Panc1 (cell line): ENCODE data around the gene PTPRO.

Experiments used
- POLR2AphosphoS5 ChIP-seq: IDR thresholded peaks from 2 replicates; pipeline ENCODE4 v1.6.1; 2012; ENCODE audit warnings: mild to moderate bottlenecking, low read depth, low read length, moderate library complexity
- TCF7L2 ChIP-seq: IDR thresholded peaks from 2 replicates; pipeline ENCODE4 v1.6.1; 2011; ENCODE audit warnings: mild to moderate bottlenecking, low read depth, low read length, inconsistent platforms
- TF ChIP-seq, protein P1 (sequence below): fragments of 450-650 bp; IDR thresholded peaks from 2 replicates; pipeline ENCODE4 v1.5.1; 2017; ENCODE audit warnings: mild to moderate bottlenecking
- TF ChIP-seq, protein P2 (sequence below), 2 experiments: IDR thresholded peaks; 2 replicates each; pipeline ENCODE4 v1.6.1; 2011 to 2012; ENCODE audit warnings: low read depth in 2 of 2, control low read depth in 1 of 2, low read length in 1 of 2, mild to moderate bottlenecking in 1 of 2, moderate library complexity in 1 of 2; ENCODE audit not compliant: insufficient read depth in 1 of 2

DNA sequence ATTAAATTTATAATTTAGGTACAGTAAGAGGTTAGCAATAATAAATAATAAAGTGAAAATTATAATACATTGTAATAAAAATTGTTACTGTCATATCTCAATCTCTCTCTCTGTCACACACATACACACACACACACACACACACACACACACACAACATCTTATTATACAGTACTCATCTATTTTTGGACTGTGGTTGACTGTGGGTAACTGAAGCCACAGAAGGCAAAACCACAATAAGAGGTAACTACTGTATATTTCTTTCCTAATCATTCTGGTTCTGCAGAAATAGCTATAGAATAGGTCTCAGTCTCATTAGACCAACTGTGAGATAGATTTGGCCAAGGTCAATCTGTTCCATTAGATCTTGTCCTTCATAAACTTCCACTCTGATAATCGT, 33.1 kb upstream of the PTPRO start:
- TF ChIP-seq, protein P1, sequence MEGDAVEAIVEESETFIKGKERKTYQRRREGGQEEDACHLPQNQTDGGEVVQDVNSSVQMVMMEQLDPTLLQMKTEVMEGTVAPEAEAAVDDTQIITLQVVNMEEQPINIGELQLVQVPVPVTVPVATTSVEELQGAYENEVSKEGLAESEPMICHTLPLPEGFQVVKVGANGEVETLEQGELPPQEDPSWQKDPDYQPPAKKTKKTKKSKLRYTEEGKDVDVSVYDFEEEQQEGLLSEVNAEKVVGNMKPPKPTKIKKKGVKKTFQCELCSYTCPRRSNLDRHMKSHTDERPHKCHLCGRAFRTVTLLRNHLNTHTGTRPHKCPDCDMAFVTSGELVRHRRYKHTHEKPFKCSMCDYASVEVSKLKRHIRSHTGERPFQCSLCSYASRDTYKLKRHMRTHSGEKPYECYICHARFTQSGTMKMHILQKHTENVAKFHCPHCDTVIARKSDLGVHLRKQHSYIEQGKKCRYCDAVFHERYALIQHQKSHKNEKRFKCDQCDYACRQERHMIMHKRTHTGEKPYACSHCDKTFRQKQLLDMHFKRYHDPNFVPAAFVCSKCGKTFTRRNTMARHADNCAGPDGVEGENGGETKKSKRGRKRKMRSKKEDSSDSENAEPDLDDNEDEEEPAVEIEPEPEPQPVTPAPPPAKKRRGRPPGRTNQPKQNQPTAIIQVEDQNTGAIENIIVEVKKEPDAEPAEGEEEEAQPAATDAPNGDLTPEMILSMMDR = no peak
- TF ChIP-seq, protein P2, sequence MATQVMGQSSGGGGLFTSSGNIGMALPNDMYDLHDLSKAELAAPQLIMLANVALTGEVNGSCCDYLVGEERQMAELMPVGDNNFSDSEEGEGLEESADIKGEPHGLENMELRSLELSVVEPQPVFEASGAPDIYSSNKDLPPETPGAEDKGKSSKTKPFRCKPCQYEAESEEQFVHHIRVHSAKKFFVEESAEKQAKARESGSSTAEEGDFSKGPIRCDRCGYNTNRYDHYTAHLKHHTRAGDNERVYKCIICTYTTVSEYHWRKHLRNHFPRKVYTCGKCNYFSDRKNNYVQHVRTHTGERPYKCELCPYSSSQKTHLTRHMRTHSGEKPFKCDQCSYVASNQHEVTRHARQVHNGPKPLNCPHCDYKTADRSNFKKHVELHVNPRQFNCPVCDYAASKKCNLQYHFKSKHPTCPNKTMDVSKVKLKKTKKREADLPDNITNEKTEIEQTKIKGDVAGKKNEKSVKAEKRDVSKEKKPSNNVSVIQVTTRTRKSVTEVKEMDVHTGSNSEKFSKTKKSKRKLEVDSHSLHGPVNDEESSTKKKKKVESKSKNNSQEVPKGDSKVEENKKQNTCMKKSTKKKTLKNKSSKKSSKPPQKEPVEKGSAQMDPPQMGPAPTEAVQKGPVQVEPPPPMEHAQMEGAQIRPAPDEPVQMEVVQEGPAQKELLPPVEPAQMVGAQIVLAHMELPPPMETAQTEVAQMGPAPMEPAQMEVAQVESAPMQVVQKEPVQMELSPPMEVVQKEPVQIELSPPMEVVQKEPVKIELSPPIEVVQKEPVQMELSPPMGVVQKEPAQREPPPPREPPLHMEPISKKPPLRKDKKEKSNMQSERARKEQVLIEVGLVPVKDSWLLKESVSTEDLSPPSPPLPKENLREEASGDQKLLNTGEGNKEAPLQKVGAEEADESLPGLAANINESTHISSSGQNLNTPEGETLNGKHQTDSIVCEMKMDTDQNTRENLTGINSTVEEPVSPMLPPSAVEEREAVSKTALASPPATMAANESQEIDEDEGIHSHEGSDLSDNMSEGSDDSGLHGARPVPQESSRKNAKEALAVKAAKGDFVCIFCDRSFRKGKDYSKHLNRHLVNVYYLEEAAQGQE (IDR thresholded peaks at IDR 0.05; ENCODE audit: insufficient read depth in 1 of 2, low read depth in 2 of 2, low read length in 1 of 2) = no peak
- TF ChIP-seq TCF7L2 (no peak), POLR2AphosphoS5 (no peak)
